B cell (primary cell): Measurements from ENCODE around the gene CCDC107. TPM values are rescaled to one million over a fixed set of nuclear protein-coding genes. Genes with fewer than 3 reads are reported as not detected.
A peak's percentile ranks its signal among the peaks of the same experiment; 100 is the strongest.

ENCODE experiments used
- ATAC-seq: fragments of 200-7000 bp; cut with Tn5 transposase; one replicate; pipeline ENCODE4 v1.10.0; 2021; ENCODE audit warnings: low read depth, mild to moderate bottlenecking, moderate number of reproducible peaks, moderate library complexity
- CTCF ChIA-PET: fragments of 350-600 bp; sonication (Branson Sonifier 250); formaldehyde crosslinking; loops from one replicate; lab custom pipeline; 2021; ENCODE audit warnings: antibody characterized with exemption, inconsistent platforms; lab: Charles Lee
- POLR2A ChIA-PET: fragments of 350-600 bp; sonication (Branson Sonifier 250); formaldehyde crosslinking; loops from one replicate; lab custom pipeline; 2021; ENCODE audit warnings: antibody characterized with exemption; lab: Charles Lee
- DNase-seq: peaks from one replicate; pipeline ENCODE4 v3.0.0; 2013
- H2AFZ ChIP-seq: 2 replicates; pipeline ENCODE4 v1.6.1; 2012; ENCODE audit warnings: mild to moderate bottlenecking, low read depth, low read length; ENCODE audit not compliant: insufficient read depth, poor library complexity, severe bottlenecking
- H3K27ac ChIP-seq, 2 donors: 1 replicate in 1 of 2; 2 replicates in 1 of 2; pipeline ENCODE4 v1.5.1; 2012 to 2013; ENCODE audit warnings: low read length in 2 of 2, mild to moderate bottlenecking in 2 of 2, moderate library complexity in 1 of 2
- H3K27me3 ChIP-seq, 4 experiments: fragments of 200-600 bp in 1 of 4; sonication (generic) in 1 of 4; replicated peaks in 1 of 4; 1 replicate in 2 of 4; 2 replicates in 2 of 4; pipeline versions ENCODE4 v1.6.1 to v1.7.0; 2013 to 2016; ENCODE audit warnings: low read length in 3 of 4, mild to moderate bottlenecking in 2 of 4, mixed read lengths in 1 of 4, moderate library complexity in 1 of 4; ENCODE audit not compliant: insufficient read depth in 4 of 4, control insufficient read depth in 3 of 4; ENCODE audit errors: control extremely low read depth in 1 of 4
- H3K36me3 ChIP-seq, 2 experiments: replicated peaks in 1 of 2; 1 replicate in 1 of 2; 2 replicates in 1 of 2; pipeline versions ENCODE4 v1.6.1 to v1.7.1; 2013; ENCODE audit warnings: low read length in 1 of 2; ENCODE audit not compliant: insufficient read depth in 2 of 2, control insufficient read depth in 1 of 2; ENCODE audit errors: control extremely low read depth in 1 of 2, extremely low read depth in 1 of 2
- H3K4me1 ChIP-seq, 2 donors: fragments of 200-600 bp in 1 of 2; sonication (generic) in 1 of 2; 1 replicate in 1 of 2; 2 replicates in 1 of 2; pipeline versions ENCODE4 v1.5.1 to v1.6.1; 2013 to 2017; ENCODE audit warnings: low read length in 2 of 2; ENCODE audit not compliant: control insufficient read depth in 2 of 2, insufficient read depth in 2 of 2
- H3K4me2 ChIP-seq: replicated peaks from 2 replicates; pipeline ENCODE3; 2012; ENCODE audit warnings: mild to moderate bottlenecking, low read depth, low read length; ENCODE audit not compliant: poor library complexity, severe bottlenecking
- H3K4me3 ChIP-seq, 5 experiments: fragments of 200-600 bp in 1 of 5; sonication (generic) in 1 of 5; 1 replicate in 3 of 5; 2 replicates in 2 of 5; pipeline versions ENCODE4 v1.5.1 to v1.7.0; 2011 to 2016; ENCODE audit warnings: low read length in 4 of 5, mild to moderate bottlenecking in 4 of 5, low read depth in 2 of 5, control low read depth in 1 of 5, moderate library complexity in 1 of 5; ENCODE audit not compliant: insufficient read depth in 1 of 5; ENCODE audit errors: control extremely low read depth in 1 of 5, extremely low read depth in 1 of 5
- H3K79me2 ChIP-seq: fragments of 200-600 bp; sonication (generic); one replicate; pipeline ENCODE4 v1.6.0; 2016; ENCODE audit warnings: low read length; ENCODE audit not compliant: control insufficient read depth, insufficient read depth
- H3K9ac ChIP-seq: fragments of 200-600 bp; sonication (generic); 2 replicates; pipeline ENCODE4 v1.6.1; 2017; ENCODE audit warnings: mild to moderate bottlenecking, low read length, moderate library complexity
- H3K9me3 ChIP-seq, 3 donors: one replicate each; pipeline versions ENCODE4 v1.6.1 to v1.7.1; 2013; ENCODE audit warnings: low read length in 2 of 3; ENCODE audit not compliant: control insufficient read depth in 2 of 3, insufficient read depth in 1 of 3; ENCODE audit errors: control extremely low read depth in 1 of 3
- H4K20me1 ChIP-seq: 2 replicates; pipeline ENCODE4 v1.6.0; 2012; ENCODE audit warnings: mild to moderate bottlenecking, low read length; ENCODE audit not compliant: insufficient read depth, control insufficient read depth, poor library complexity, severe bottlenecking
- H3K27ac Mint-ChIP-seq: one replicate; pipeline ENCODE4 v1.8.0; 2021; ENCODE audit warnings: mixed read lengths
- H3K27me3 Mint-ChIP-seq: one replicate; pipeline ENCODE4 v1.8.0; 2021; ENCODE audit warnings: mixed read lengths
- H3K4me1 Mint-ChIP-seq: one replicate; pipeline ENCODE4 v1.8.0; 2021; ENCODE audit warnings: mixed read lengths
- H3K4me3 Mint-ChIP-seq: one replicate; pipeline ENCODE4 v1.8.0; 2021; ENCODE audit warnings: mixed read lengths
- H3K9me3 Mint-ChIP-seq: one replicate; pipeline ENCODE4 v1.8.0; 2022; ENCODE audit warnings: mixed read lengths; ENCODE audit not compliant: insufficient read depth
- EZH2 ChIP-seq: IDR thresholded peaks from 2 replicates; pipeline ENCODE4 v1.6.1; 2012; ENCODE audit warnings: borderline replicate concordance, low read depth, mild to moderate bottlenecking, moderate library complexity, low read length; ENCODE audit not compliant: insufficient read depth, poor library complexity, severe bottlenecking
- WGBS: methylation state at CpG from one replicate; pipeline ENCODE4 v1.1.5; 2013; ENCODE audit warnings: missing lambda C conversion rate; ENCODE audit not compliant: insufficient coverage; 5-methylcytosine and 5-hydroxymethylcytosine counted together
- intact Hi-C: fragments of 100-400 bp; cut with micrococcal nuclease; formaldehyde crosslinking; loops from one replicate; pipeline ENCODE4 v1.10.0; 2022
- polyA plus RNA-seq: library from polyadenylated mRNA; depleted of rRNA; stranded (reverse); fragments of >200 nt; gene quantifications from 2 replicates; pipeline ENCODE4 v1.2.3, GENCODE V29; 2012
- total RNA-seq, 2 donors: library from RNA; stranded (reverse); fragments of 120-200 nt in 1 of 2; gene quantifications; 1 replicate in 1 of 2; 2 replicates in 1 of 2; pipeline versions ENCODE4 v1.2.3 to v1.2.4, GENCODE V29; 2013 to 2022
- TF ChIP-seq, protein P1 (sequence below): fragments of 200-600 bp; IDR thresholded peaks from one replicate; pipeline ENCODE4 v1.8.0; 2022; ENCODE audit warnings: antibody characterized with exemption, mild to moderate bottlenecking

Gene CCDC107
- total and polyA plus RNA-seq, 2 donors (not counting 1 experiment from before 2014, with no cell fraction given), result 22.5 to 33.8 TPM

GRCh38 chr9:35664531-35665470, 6.7 kb downstream of the CCDC107 start, which contains the start of gene ARHGEF39:
Gene ARHGEF39, minus strand, starts transcription at chr9:35665195. Its CDS starts 26 bp downstream, at chr9:35665169.
- peak within 1 kb of the TSS; percentile 55 for H3K27ac Mint-ChIP-seq
- Histone ChIP-seq H3K27ac (peak within 1 kb of the TSS in 1 of 2 donors; percentile 2), H3K27me3 (no peaks in the 10 kb centered on the region), H3K36me3 (peaks cover 0 to 14% of the 10 kb centered on the region in 2 experiments), H3K79me2 (peaks cover 12% of the 10 kb centered on the region), H3K4me2 (peak within 1 kb of the TSS; percentile 85), H3K4me3 (peak within 1 kb of the TSS; percentile 50 to 78 (median 60)), H3K9ac (peak within 1 kb of the TSS; percentile 71), H3K4me1 (peaks cover 38 to 57% of the 10 kb centered on the region in 2 donors), H4K20me1 (no peaks in the 10 kb centered on the region), H3K9me3 (no peaks in the 10 kb centered on the region), H2AFZ (peak within 1 kb of the TSS; percentile 83)
- peak within 1 kb of the TSS; percentile 88 for H3K4me3 Mint-ChIP-seq
- WGBS, result 8% methylated on average over 57 of the region's 58 CpGs
- H3K4me1 Mint-ChIP-seq, result peaks cover 61% of the 10 kb centered on the region
- no peak for TF ChIP-seq EZH2
- TF ChIP-seq, protein P1, sequence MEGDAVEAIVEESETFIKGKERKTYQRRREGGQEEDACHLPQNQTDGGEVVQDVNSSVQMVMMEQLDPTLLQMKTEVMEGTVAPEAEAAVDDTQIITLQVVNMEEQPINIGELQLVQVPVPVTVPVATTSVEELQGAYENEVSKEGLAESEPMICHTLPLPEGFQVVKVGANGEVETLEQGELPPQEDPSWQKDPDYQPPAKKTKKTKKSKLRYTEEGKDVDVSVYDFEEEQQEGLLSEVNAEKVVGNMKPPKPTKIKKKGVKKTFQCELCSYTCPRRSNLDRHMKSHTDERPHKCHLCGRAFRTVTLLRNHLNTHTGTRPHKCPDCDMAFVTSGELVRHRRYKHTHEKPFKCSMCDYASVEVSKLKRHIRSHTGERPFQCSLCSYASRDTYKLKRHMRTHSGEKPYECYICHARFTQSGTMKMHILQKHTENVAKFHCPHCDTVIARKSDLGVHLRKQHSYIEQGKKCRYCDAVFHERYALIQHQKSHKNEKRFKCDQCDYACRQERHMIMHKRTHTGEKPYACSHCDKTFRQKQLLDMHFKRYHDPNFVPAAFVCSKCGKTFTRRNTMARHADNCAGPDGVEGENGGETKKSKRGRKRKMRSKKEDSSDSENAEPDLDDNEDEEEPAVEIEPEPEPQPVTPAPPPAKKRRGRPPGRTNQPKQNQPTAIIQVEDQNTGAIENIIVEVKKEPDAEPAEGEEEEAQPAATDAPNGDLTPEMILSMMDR, result no peak
- POLR2A ChIA-PET, result interaction anchor here (0.7 to 1.8 kb wide), 5 partner anchors 17 to 52 kb away, joined by 3 to 6 read pairs (median 5); no protein-coding TSS in a partner anchor
- DNase-seq (peak; percentile 62), ATAC-seq (peak; percentile 78)
- no peaks in the 10 kb centered on the region for H3K27me3 Mint-ChIP-seq
- CTCF ChIA-PET, result interaction anchor here (0.7 to 15.0 kb wide), 16 partner anchors 9 to 471 kb away, joined by 3 to 268 read pairs (median 4); partner anchors contain the start of genes CD72, CREB3, GBA2 and GLIPR2
- no peaks in the 10 kb centered on the region for H3K9me3 Mint-ChIP-seq
- intact Hi-C loops, result no loop called here
